Measurements from ENCODE around the gene CLDN22.

GRCh38 chr4:183364025-183364424 is 43.9 kb upstream of the CLDN22 start:
- TF ChIP-seq CTCF (IDR thresholded peaks at IDR 0.05) (no peak), POLR2A (IDR thresholded peaks at IDR 0.05) (no peak)

Data from Peyer's patch (tissue), 4 donors.